ENCODE data around the gene DUSP22.
"Not testable (repeated sequence)": the region's sequence is repeated elsewhere in the genome, so short reads cannot be mapped to it uniquely, and the experiment has no call there.

The DUSP22 gene

GRCh38 chr6:291697-292505, at the start of gene DUSP22:
Gene DUSP22, plus strand, starts transcription at chr6:292487. Its CDS starts 53 bp downstream, at chr6:292540.
- TF ChIP-seq, protein P1, sequence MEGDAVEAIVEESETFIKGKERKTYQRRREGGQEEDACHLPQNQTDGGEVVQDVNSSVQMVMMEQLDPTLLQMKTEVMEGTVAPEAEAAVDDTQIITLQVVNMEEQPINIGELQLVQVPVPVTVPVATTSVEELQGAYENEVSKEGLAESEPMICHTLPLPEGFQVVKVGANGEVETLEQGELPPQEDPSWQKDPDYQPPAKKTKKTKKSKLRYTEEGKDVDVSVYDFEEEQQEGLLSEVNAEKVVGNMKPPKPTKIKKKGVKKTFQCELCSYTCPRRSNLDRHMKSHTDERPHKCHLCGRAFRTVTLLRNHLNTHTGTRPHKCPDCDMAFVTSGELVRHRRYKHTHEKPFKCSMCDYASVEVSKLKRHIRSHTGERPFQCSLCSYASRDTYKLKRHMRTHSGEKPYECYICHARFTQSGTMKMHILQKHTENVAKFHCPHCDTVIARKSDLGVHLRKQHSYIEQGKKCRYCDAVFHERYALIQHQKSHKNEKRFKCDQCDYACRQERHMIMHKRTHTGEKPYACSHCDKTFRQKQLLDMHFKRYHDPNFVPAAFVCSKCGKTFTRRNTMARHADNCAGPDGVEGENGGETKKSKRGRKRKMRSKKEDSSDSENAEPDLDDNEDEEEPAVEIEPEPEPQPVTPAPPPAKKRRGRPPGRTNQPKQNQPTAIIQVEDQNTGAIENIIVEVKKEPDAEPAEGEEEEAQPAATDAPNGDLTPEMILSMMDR (IDR thresholded peaks at IDR 0.05; ENCODE audit: low read depth, low read length), result no peak
- peak; percentile 83 to 95 for DNase-seq (ENCODE audit: low read depth in 2 of 2)
- peak within 1 kb of the TSS; percentile 72 to 81 for H3K4me3 ChIP-seq (replicated peaks in 1 of 2; ENCODE audit: low read depth in 2 of 2, low read length in 2 of 2)

GRCh38 chr6:246352-246751, 45.9 kb upstream of the DUSP22 start:
- TF ChIP-seq, protein P1 (IDR thresholded peaks at IDR 0.05; ENCODE audit: low read depth, low read length), result no peak
- peak; percentile 10 to 27 for DNase-seq (ENCODE audit: low read depth in 2 of 2)
- no peak overlapping the region for H3K4me3 ChIP-seq (replicated peaks in 1 of 2; ENCODE audit: low read depth in 2 of 2, low read length in 2 of 2)

GRCh38 chr6:247351-247750, 44.9 kb upstream of the DUSP22 start:
- H3K4me3 ChIP-seq (replicated peaks in 1 of 2; ENCODE audit: low read depth in 2 of 2, low read length in 2 of 2), result no peak overlapping the region
- DNase-seq (ENCODE audit: low read depth in 2 of 2), result no peak
- TF ChIP-seq, protein P1 (IDR thresholded peaks at IDR 0.05; ENCODE audit: low read depth, low read length), result no peak

GRCh38 chr6:248046-248445, 44.2 kb upstream of the DUSP22 start:
- not testable (repeated sequence) for DNase-seq (ENCODE audit: low read depth in 2 of 2); H3K4me3 ChIP-seq (replicated peaks in 1 of 2; ENCODE audit: low read depth in 2 of 2, low read length in 2 of 2)

DNA sequence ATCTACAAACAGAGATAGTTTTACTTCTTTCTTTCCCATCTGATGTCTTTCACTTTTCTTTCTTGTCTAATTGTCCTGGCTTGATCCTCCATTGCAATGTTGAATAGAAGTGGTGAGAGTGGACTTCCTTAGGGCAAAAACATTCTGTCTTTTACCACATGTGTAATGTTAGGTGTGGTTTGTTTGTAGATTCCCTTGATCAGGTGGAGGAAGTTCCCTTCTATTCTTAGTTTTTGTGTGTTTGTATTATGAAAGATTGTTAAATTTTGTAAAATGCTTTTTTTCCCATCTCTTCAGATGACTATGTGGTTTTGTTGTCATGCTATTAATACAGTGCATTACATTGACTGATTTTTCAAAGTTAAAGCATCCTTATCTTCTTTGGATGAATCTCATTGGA, 41.6 kb upstream of the DUSP22 start:
- no peak overlapping the region for H3K4me3 ChIP-seq (replicated peaks in 1 of 2; ENCODE audit: low read depth in 2 of 2, low read length in 2 of 2)
- TF ChIP-seq, protein P1 (IDR thresholded peaks at IDR 0.05; ENCODE audit: low read depth, low read length), result no peak

DNA sequence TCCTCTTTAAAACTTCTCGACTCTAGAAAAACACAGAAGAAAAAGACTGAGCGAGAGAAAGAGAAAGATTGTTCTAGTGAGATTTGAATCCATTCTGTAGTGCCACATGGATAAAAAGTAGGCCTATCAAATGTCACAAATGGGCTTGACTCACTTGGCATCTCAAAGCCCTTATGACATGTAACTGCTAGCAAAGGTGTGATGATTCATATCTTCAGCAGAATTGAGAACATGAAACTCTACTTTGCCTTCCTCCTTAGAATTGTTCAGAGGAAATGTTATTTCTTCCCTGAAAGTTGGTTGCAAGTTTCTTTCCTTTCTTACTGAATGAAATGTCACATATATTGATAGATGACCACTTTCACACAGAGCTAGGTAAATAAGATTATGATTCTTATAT, 40.4 kb upstream of the DUSP22 start:
- no peak for DNase-seq (ENCODE audit: low read depth in 2 of 2)
- TF ChIP-seq, protein P1 (IDR thresholded peaks at IDR 0.05; ENCODE audit: low read depth, low read length), result no peak
- no peak overlapping the region for H3K4me3 ChIP-seq (replicated peaks in 1 of 2; ENCODE audit: low read depth in 2 of 2, low read length in 2 of 2)

More for the DNA sequence above, 41.6 kb upstream of the DUSP22 start:
- DNase-seq (ENCODE audit: low read depth in 2 of 2), result no peak

GRCh38 chr6:252775-253535, 39.3 kb upstream of the DUSP22 start:
- DNase-seq (ENCODE audit: low read depth in 2 of 2), result no peak
- H3K4me3 ChIP-seq (replicated peaks in 1 of 2; ENCODE audit: low read depth in 2 of 2, low read length in 2 of 2), result no peak overlapping the region

More at GRCh38 chr6:252775-253535, 39.3 kb upstream of the DUSP22 start:
- TF ChIP-seq, protein P1 (IDR thresholded peaks at IDR 0.05; ENCODE audit: low read depth, low read length), result no peak
